GM12878 (cell line): ENCODE data around the gene TRABD. TPM values are rescaled to one million over a fixed set of nuclear protein-coding genes. Genes with fewer than 3 reads are reported as not detected.

ENCODE experiments used
- ATAC-seq: fragments of 200-7000 bp; cut with Tn5 transposase; 3 replicates; pipeline ENCODE4 v1.9.1; 2020; ENCODE audit warnings: mild to moderate bottlenecking, moderate library complexity
- BruUV-seq: library from RNA; stranded (reverse); fragments of 400-500 nt; replicated peaks from 2 replicates; lab custom pipeline; 2021; lab: Mats Ljungman, UMichigan
- CTCF ChIA-PET: fragments of 300-600 bp; sonication (Branson Sonifier 250); formaldehyde crosslinking; extraction: SDS; loops from one replicate; lab custom pipeline; 2021; ENCODE audit warnings: inconsistent platforms; lab: Yijun Ruan, JAX
- POLR2A ChIA-PET: fragments of 350-600 bp; formaldehyde crosslinking; extraction: SDS; loops from one replicate; lab custom pipeline; 2021; ENCODE audit warnings: inconsistent platforms; lab: Charles Lee
- RAD21 ChIA-PET: fragments of 300-600 bp; sonication (Branson Sonifier 250); formaldehyde crosslinking; loops from one replicate; lab custom pipeline; 2023; ENCODE audit warnings: antibody characterized with exemption; ENCODE audit not compliant: unreplicated experiment; lab: Charles Lee
- SMC1A ChIA-PET: fragments of 300-600 bp; sonication (Branson Sonifier 250); formaldehyde crosslinking; loops from one replicate; lab custom pipeline; 2023; ENCODE audit not compliant: unreplicated experiment, uncharacterized antibody; lab: Charles Lee
- DNase-seq: peaks from one replicate; pipeline ENCODE4 v3.0.0-alpha.2; 2011; ENCODE audit warnings: low read depth, low spot score
- FAIRE-seq: peaks from 3 replicates; lab custom pipeline; 2011; peaks lifted over from hg19 to GRCh38; lab: Jason Lieb, UNC
- H2AFZ ChIP-seq: 2 replicates; pipeline ENCODE4 v1.6.0; 2011; ENCODE audit warnings: low read depth, low read length, control low read depth; ENCODE audit not compliant: control insufficient read depth
- H3K27ac ChIP-seq: 2 replicates; pipeline ENCODE4 v1.5.1; 2011; ENCODE audit warnings: control low read depth; ENCODE audit not compliant: control insufficient read depth, insufficient read depth
- H3K27me3 ChIP-seq, 2 experiments: replicated peaks in 1 of 2; 2 replicates each; pipeline versions ENCODE4 v1.6.0 to v1.6.1; 2011; ENCODE audit warnings: low read length in 1 of 2; ENCODE audit not compliant: control insufficient read depth in 2 of 2, insufficient read depth in 2 of 2
- H3K36me3 ChIP-seq, 2 experiments: 2 replicates each; pipeline ENCODE4 v1.5.1; 2011; ENCODE audit warnings: low read length in 1 of 2; ENCODE audit not compliant: control insufficient read depth in 2 of 2, insufficient read depth in 2 of 2
- H3K4me1 ChIP-seq: 2 replicates; pipeline ENCODE4 v1.6.1; 2011; ENCODE audit warnings: mild to moderate bottlenecking, low read length, moderate library complexity, mixed read lengths; ENCODE audit not compliant: control insufficient read depth, insufficient read depth
- H3K4me2 ChIP-seq: 2 replicates; pipeline ENCODE4 v1.6.0; 2011; ENCODE audit warnings: control low read depth; ENCODE audit not compliant: control insufficient read depth, insufficient read depth
- H3K4me3 ChIP-seq: fragments of 200-600 bp; sonication (generic); 2 replicates; pipeline ENCODE4 v1.5.1; 2016
- H3K79me2 ChIP-seq: 2 replicates; pipeline ENCODE4 v1.6.0; 2011; ENCODE audit warnings: low read length; ENCODE audit not compliant: control insufficient read depth, insufficient read depth
- H3K9ac ChIP-seq: 2 replicates; pipeline ENCODE4 v1.8.0; 2011; ENCODE audit warnings: low read length, control low read depth, mixed read lengths; ENCODE audit not compliant: control insufficient read depth, insufficient read depth
- H3K9me3 ChIP-seq: replicated peaks from 3 replicates; pipeline ENCODE4 v1.5.1; 2011; ENCODE audit warnings: mild to moderate bottlenecking, low read length; ENCODE audit not compliant: control insufficient read depth, insufficient read depth
- H4K20me1 ChIP-seq: 2 replicates; pipeline ENCODE4 v1.6.0; 2011; ENCODE audit not compliant: control insufficient read depth, insufficient read depth
- BCL11A ChIP-seq: IDR thresholded peaks from 2 replicates; pipeline ENCODE4 v1.6.1; 2011; ENCODE audit warnings: low read depth, low read length
- CBX3 ChIP-seq: fragments of 200-600 bp; sonication (generic); IDR thresholded peaks from 2 replicates; pipeline ENCODE4 v1.6.1; 2016; ENCODE audit warnings: low read depth, borderline replicate concordance
- CHD4 ChIP-seq: fragments of 200-600 bp; sonication (generic); IDR thresholded peaks from 2 replicates; pipeline ENCODE4 v1.6.1; 2016; ENCODE audit warnings: mild to moderate bottlenecking
- EP300 ChIP-seq, 2 experiments: fragments of 150-350 bp in 1 of 2; IDR thresholded peaks; 2 replicates each; pipeline ENCODE4 v1.6.1; 2011 to 2012; ENCODE audit warnings: low read depth in 2 of 2, low read length in 2 of 2, borderline replicate concordance in 1 of 2, improper control_type of control experiment in 1 of 2, inconsistent platforms in 1 of 2; ENCODE audit not compliant: control insufficient read depth in 1 of 2
- MAX ChIP-seq: IDR thresholded peaks from 2 replicates; pipeline ENCODE4 v1.6.1; 2012; ENCODE audit warnings: low read depth, low read length, improper control_type of control experiment
- NFXL1 ChIP-seq: fragments of 450-650 bp; IDR thresholded peaks from 2 replicates; pipeline ENCODE4 v1.6.1; 2017; ENCODE audit warnings: antibody characterized with exemption, mild to moderate bottlenecking, borderline replicate concordance
- PKNOX1 ChIP-seq: fragments of 450-650 bp; IDR thresholded peaks from 2 replicates; pipeline ENCODE4 v1.6.1; 2016; ENCODE audit warnings: mild to moderate bottlenecking
- POLR2A ChIP-seq: IDR thresholded peaks from 2 replicates; pipeline ENCODE4 v1.6.1; 2011; ENCODE audit warnings: low read depth, mild to moderate bottlenecking, low read length
- RB1 ChIP-seq: fragments of 450-650 bp; formaldehyde crosslinking; IDR thresholded peaks from 2 replicates; pipeline ENCODE4 v1.6.1; 2017; ENCODE audit warnings: mild to moderate bottlenecking, borderline replicate concordance
- USF2 ChIP-seq: IDR thresholded peaks from 2 replicates; pipeline ENCODE4 v1.6.1; 2011; ENCODE audit warnings: low read depth, low read length, improper control_type of control experiment, borderline replicate concordance
- YY1 ChIP-seq: IDR thresholded peaks from 2 replicates; pipeline ENCODE4 v1.6.1; 2011; ENCODE audit warnings: low read depth, mild to moderate bottlenecking, low read length
- WGBS: methylation state at CpG from one replicate; pipeline ENCODE4 v1.1.6; 2016; ENCODE audit warnings: low lambda C conversion rate; ENCODE audit not compliant: insufficient replicate concordance, insufficient coverage; ENCODE audit errors: missing lambda C conversion rate; 5-methylcytosine and 5-hydroxymethylcytosine counted together
- in situ Hi-C: fragments of 300-500 bp; cut with MboI; formaldehyde crosslinking; loops from 9 replicates; pipeline ENCODE4 v1.14.3; 2018; ENCODE audit warnings: mixed read lengths
- intact Hi-C: fragments of 100-400 bp; cut with micrococcal nuclease; formaldehyde crosslinking; loops from one replicate; pipeline ENCODE4 v1.14.2; 2022; ENCODE audit not compliant: unreplicated experiment
- polyA plus RNA-seq, 11 experiments: library from polyadenylated mRNA; depleted of rRNA in 4 of 11; unstranded in 6 of 11; stranded (reverse) in 5 of 11; fragments of >200 nt; fragmentation: Nextera tagmentation in 4 of 11; fragmentation: Illumina TruSeq in 1 of 11; extraction: Ambion mirVana in 4 of 11; extraction: Trizol in 1 of 11; gene quantifications; 1 replicate in 1 of 11; 2 replicates in 10 of 11; pipeline versions ENCODE4 v1.2.1 to v1.2.3, GENCODE V29; 2011 to 2016; ENCODE audit warnings: inconsistent platforms in 2 of 11, missing spikeins in 2 of 11, low read depth in 1 of 11
- total RNA-seq, 4 experiments: library from RNA; depleted of rRNA in 3 of 4; stranded (reverse); fragments of >200 nt in 3 of 4; fragmentation: Illumina TruSeq in 1 of 4; extraction: Trizol in 1 of 4; gene quantifications; 2 replicates each; pipeline versions ENCODE4 v1.2.1 to v1.2.3, GENCODE V29; 2013 to 2021

TRABD gene
- total and polyA plus RNA-seq, 10 of the 15 experiments (the other 5 are each of a cell fraction or from before 2014, with no cell fraction given), result 0.43 to 116 (median 58.1) TPM

- TF ChIP-seq EP300 (IDR thresholded peaks at IDR 0.05; ENCODE audit: borderline replicate concordance in 1 of 2, control insufficient read depth in 1 of 2, low read depth in 2 of 2, low read length in 2 of 2) (no peak), POLR2A (peak; percentile 9; the same call in 1 of the 2 replicates)
- H2AFZ ChIP-seq, result no peak overlapping the region
- no peaks in the 10 kb centered on the region for H3K4me1 ChIP-seq
- no peak overlapping the region for H3K4me2 ChIP-seq
- no peaks in the 10 kb centered on the region; the same call in 1 of the 2 replicates for H3K79me2 ChIP-seq
- H3K36me3 ChIP-seq, result peaks cover 5 to 21% of the 10 kb centered on the region in 2 experiments; a peak in 3 of 4 replicates
- in situ Hi-C loops (loop anchor here (5.0 kb wide), 1 partner anchor 277 kb away; no protein-coding TSS in a partner anchor), intact Hi-C loops (loop anchor here (1.0 kb wide), 1 partner anchor 60 kb away; no protein-coding TSS in a partner anchor)
- H4K20me1 ChIP-seq, result no peaks in the 10 kb centered on the region; the same call in 1 of the 2 replicates
- H3K9ac ChIP-seq, result no peak overlapping the region
- BruUV-seq, result no TSS peak
- H3K4me3 ChIP-seq, result no peak overlapping the region
- WGBS, result 67% methylated on average over 27 of the region's 31 CpGs
- H3K27ac ChIP-seq, result no peak overlapping the region
- ChIA-PET SMC1A (no interaction called here), RAD21 (interaction anchor here (0.6 to 1.3 kb wide), 2 partner anchors 58 to 269 kb away, joined by 3 to 4 read pairs; no protein-coding TSS in a partner anchor), POLR2A (interaction anchor here (0.6 kb wide), 1 partner anchor 14 kb away, joined by 9 read pairs; no protein-coding TSS in a partner anchor), CTCF (interaction anchor here (0.6 to 2.3 kb wide), 5 partner anchors 44 to 168 kb away, joined by 3 to 13 read pairs (median 4); no protein-coding TSS in a partner anchor)
- no peaks in the 10 kb centered on the region for H3K27me3 ChIP-seq
- ATAC-seq (peak; percentile 35), DNase-seq (no peak), FAIRE-seq (no peak)
- H3K9me3 ChIP-seq, result no peaks in the 10 kb centered on the region
Observed at GRCh38 chr22:50208939-50209892, 23.5 kb downstream of the TRABD start.

DNA sequence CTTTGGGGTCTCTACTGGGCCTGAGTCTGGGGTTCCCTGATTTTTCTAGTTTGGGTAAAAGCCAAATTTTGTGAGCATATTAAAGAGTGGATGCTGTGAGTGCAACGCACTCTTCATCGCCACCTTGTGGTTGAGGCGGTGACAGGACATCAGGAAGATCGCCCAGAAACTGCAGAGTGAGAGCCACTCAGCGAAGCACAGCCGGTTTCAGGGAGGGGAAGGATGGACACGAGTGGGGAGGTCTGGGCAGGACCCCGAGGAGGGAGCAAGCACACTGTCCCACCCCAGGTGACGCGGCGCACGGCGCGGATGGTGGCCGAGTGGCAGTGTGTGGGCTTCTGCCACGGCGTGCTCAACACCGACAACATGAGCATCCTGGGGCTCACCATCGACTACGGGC, 24.2 kb downstream of the TRABD start:
- no peaks in the 10 kb centered on the region for H3K79me2 ChIP-seq
- CTCF ChIA-PET, result interaction anchor here (2.3 kb wide), 1 partner anchor 61 kb away, joined by 13 read pairs; no protein-coding TSS in a partner anchor
- POLR2A ChIA-PET, result no interaction called here
- TF ChIP-seq BCL11A, result no peak
- no peak for TF ChIP-seq CBX3
- no peak for TF ChIP-seq MAX
- TF ChIP-seq CHD4, result no peak
- peak; percentile 70; the same call in 1 of the 2 replicates for TF ChIP-seq RB1
- no peak for TF ChIP-seq USF2
- TF ChIP-seq PKNOX1, result peak; percentile 56; the same call in 1 of the 2 replicates
- TF ChIP-seq NFXL1, result no peak
- peak; percentile 54; the same call in 1 of the 2 replicates for TF ChIP-seq YY1

More for the DNA sequence above, 24.2 kb downstream of the TRABD start:
- Histone ChIP-seq H3K9ac (no peak overlapping the region), H3K36me3 (peaks cover 5 to 19% of the 10 kb centered on the region in 2 experiments; a peak in 3 of 4 replicates), H3K9me3 (no peaks in the 10 kb centered on the region), H3K4me2 (no peak overlapping the region), H3K4me3 (no peak overlapping the region), H4K20me1 (no peaks in the 10 kb centered on the region; the same call in 1 of the 2 replicates), H3K27ac (no peak overlapping the region), H3K4me1 (no peaks in the 10 kb centered on the region), H2AFZ (no peak overlapping the region), H3K27me3 (no peaks in the 10 kb centered on the region)
- ChIA-PET RAD21 (no interaction called here), SMC1A (no interaction called here)
- FAIRE-seq (peak; percentile 81), DNase-seq (no peak), ATAC-seq (peak; percentile 90)
- intact Hi-C loops, result loop anchor here (1.0 kb wide), 1 partner anchor 61 kb away; no protein-coding TSS in a partner anchor
- BruUV-seq, result no TSS peak
- in situ Hi-C loops, result loop anchor here (5.0 kb wide), 2 partner anchors 63 to 278 kb away; no protein-coding TSS in a partner anchor
- 41% methylated on average over 13 of the region's 20 CpGs for WGBS
